CD4-positive, alpha-beta T cell (primary cell): Measurements from ENCODE around the gene GABRR2. TPM values are rescaled to one million over a fixed set of nuclear protein-coding genes. Genes with fewer than 3 reads are reported as not detected.

Experiments
- ATAC-seq: fragments of 200-7000 bp; cut with Tn5 transposase; one replicate; pipeline ENCODE4 v1.10.0; 2022; ENCODE audit warnings: mild to moderate bottlenecking; ENCODE audit not compliant: poor library complexity
- CTCF ChIA-PET: fragments of 350-600 bp; sonication (Branson Sonifier 250); formaldehyde crosslinking; loops from one replicate; lab custom pipeline; 2021; ENCODE audit warnings: antibody characterized with exemption, inconsistent platforms; lab: Charles Lee
- POLR2A ChIA-PET: fragments of 350-600 bp; sonication (Branson Sonifier 250); formaldehyde crosslinking; loops from one replicate; lab custom pipeline; 2021; ENCODE audit warnings: antibody characterized with exemption, inconsistent platforms; lab: Charles Lee
- DNase-seq, 14 experiments: peaks; one replicate each; pipeline ENCODE4 v3.0.0-alpha.2; 2013 to 2020; ENCODE audit warnings: mixed read lengths in 2 of 14
- H3K27ac ChIP-seq, 2 donors: one replicate each; pipeline versions ENCODE4 v1.5.1 to v1.7.0; 2013; ENCODE audit warnings: low read length in 2 of 2, low read depth in 1 of 2, mild to moderate bottlenecking in 1 of 2
- H3K27me3 ChIP-seq, 2 experiments: 1 replicate in 1 of 2; 2 replicates in 1 of 2; pipeline versions ENCODE4 v1.6.1 to v1.7.0; 2013; ENCODE audit warnings: low read length in 2 of 2, control low read depth in 1 of 2, mild to moderate bottlenecking in 1 of 2, moderate library complexity in 1 of 2; ENCODE audit not compliant: insufficient read depth in 2 of 2, control insufficient read depth in 1 of 2
- H3K36me3 ChIP-seq: one replicate; pipeline ENCODE4 v1.6.1; 2013; ENCODE audit warnings: low read length, control low read depth; ENCODE audit not compliant: insufficient read depth
- H3K4me1 ChIP-seq: one replicate; pipeline ENCODE4 v1.6.1; 2013; ENCODE audit warnings: low read length, control low read depth; ENCODE audit not compliant: insufficient read depth
- H3K4me3 ChIP-seq: one replicate; pipeline ENCODE4 v1.5.1; 2013; ENCODE audit warnings: mild to moderate bottlenecking, low read length, moderate library complexity
- H3K9me3 ChIP-seq, 2 experiments: 1 replicate in 1 of 2; 2 replicates in 1 of 2; pipeline versions ENCODE4 v1.6.1 to v1.7.0; 2013; ENCODE audit warnings: low read length in 2 of 2, mild to moderate bottlenecking in 2 of 2, control low read depth in 1 of 2, moderate library complexity in 1 of 2; ENCODE audit not compliant: control insufficient read depth in 1 of 2, insufficient read depth in 1 of 2
- H3K27ac Mint-ChIP-seq: one replicate; pipeline ENCODE4 v1.8.0; 2020; ENCODE audit warnings: mixed read lengths
- H3K27me3 Mint-ChIP-seq: one replicate; pipeline ENCODE4 v1.8.0; 2021; ENCODE audit warnings: mixed read lengths
- H3K36me3 Mint-ChIP-seq: one replicate; pipeline ENCODE4 v1.8.0; 2021; ENCODE audit warnings: low read depth, mixed read lengths
- H3K4me1 Mint-ChIP-seq: one replicate; pipeline ENCODE4 v1.8.0; 2021; ENCODE audit warnings: low read depth, mixed read lengths
- H3K4me3 Mint-ChIP-seq: one replicate; pipeline ENCODE4 v1.8.0; 2020; ENCODE audit warnings: mild to moderate bottlenecking, mixed read lengths
- H3K9me3 Mint-ChIP-seq: one replicate; pipeline ENCODE4 v1.8.0; 2020; ENCODE audit warnings: mixed read lengths
- CTCF ChIP-seq: fragments of 200-600 bp; IDR thresholded peaks from one replicate; pipeline ENCODE4 v1.8.0; 2022; ENCODE audit warnings: antibody characterized with exemption, mild to moderate bottlenecking
- intact Hi-C, 2 experiments: fragments of 100-400 bp; cut with DNase I in 1 of 2; cut with micrococcal nuclease in 1 of 2; formaldehyde crosslinking; loops; one replicate each; pipeline versions ENCODE4 v1.15.1 to v1.9.0; 2023 to 2025; cut with DNase I, micrococcal nuclease
- total RNA-seq, 174 experiments: library from RNA in 2 of 174; stranded (reverse) in 2 of 174; gene quantifications; one replicate each; pipeline ENCODE4 v1.2.3 and lab custom pipeline; 2021 to 2026

GABRR2 gene
- total RNA-seq, 2 experiments from 2014 or later: 0.47 to 0.49 TPM

- CTCF ChIA-PET: interaction anchor here (0.6 kb wide), 1 partner anchor 45 kb away, joined by 4 read pairs; no protein-coding TSS in a partner anchor
- TF ChIP-seq CTCF: no peak
- no peaks in the 10 kb centered on the region for H3K4me1 Mint-ChIP-seq
- Histone ChIP-seq H3K27ac (no peak overlapping the region), H3K9me3 (no peaks in the 10 kb centered on the region), H3K27me3 (peaks cover 0 to 3% of the 10 kb centered on the region in 2 experiments), H3K4me3 (no peak overlapping the region), H3K36me3 (no peaks in the 10 kb centered on the region), H3K4me1 (no peaks in the 10 kb centered on the region)
- intact Hi-C loops: no loop called here
- no peak overlapping the region for H3K27ac Mint-ChIP-seq
- DNase-seq (no peak), ATAC-seq (no peak)
- no peaks in the 10 kb centered on the region for H3K36me3 Mint-ChIP-seq
- H3K27me3 Mint-ChIP-seq: no peaks in the 10 kb centered on the region
- no peak overlapping the region for H3K4me3 Mint-ChIP-seq
- H3K9me3 Mint-ChIP-seq: no peaks in the 10 kb centered on the region
- POLR2A ChIA-PET: no interaction called here
Observed at GRCh38 chr6:89255417-89255816, 59.7 kb downstream of the GABRR2 start.

GRCh38 chr6:89254569-89254968, 60.5 kb downstream of the GABRR2 start:
- Mint-ChIP-seq H3K4me3 (no peak overlapping the region), H3K4me1 (no peaks in the 10 kb centered on the region), H3K36me3 (no peaks in the 10 kb centered on the region), H3K27ac (no peak overlapping the region), H3K9me3 (no peaks in the 10 kb centered on the region), H3K27me3 (no peaks in the 10 kb centered on the region)
- DNase-seq (no peak), ATAC-seq (no peak)
- ChIA-PET CTCF (no interaction called here), POLR2A (no interaction called here)
- H3K36me3 ChIP-seq: no peaks in the 10 kb centered on the region
- peaks cover 0 to 3% of the 10 kb centered on the region in 2 experiments for H3K27me3 ChIP-seq
- H3K27ac ChIP-seq: no peak overlapping the region
- no peaks in the 10 kb centered on the region for H3K9me3 ChIP-seq
- H3K4me3 ChIP-seq: no peak overlapping the region
- intact Hi-C loops: no loop called here
- TF ChIP-seq CTCF: no peak
- H3K4me1 ChIP-seq: no peaks in the 10 kb centered on the region

GRCh38 chr6:89252907-89253306, 62.2 kb downstream of the GABRR2 start:
- Mint-ChIP-seq H3K4me1 (no peaks in the 10 kb centered on the region), H3K4me3 (no peak overlapping the region), H3K9me3 (no peaks in the 10 kb centered on the region), H3K27me3 (no peaks in the 10 kb centered on the region), H3K27ac (no peak overlapping the region), H3K36me3 (no peaks in the 10 kb centered on the region)
- H3K9me3 ChIP-seq: no peaks in the 10 kb centered on the region
- ChIA-PET CTCF (no interaction called here), POLR2A (no interaction called here)
- no peak for TF ChIP-seq CTCF
- DNase-seq: no peak
- no peak overlapping the region for H3K4me3 ChIP-seq
- no peak for ATAC-seq
- H3K4me1 ChIP-seq: no peaks in the 10 kb centered on the region
- intact Hi-C loops: no loop called here
- H3K36me3 ChIP-seq: no peaks in the 10 kb centered on the region
- peaks cover 0 to 3% of the 10 kb centered on the region in 2 experiments for H3K27me3 ChIP-seq
- no peak overlapping the region for H3K27ac ChIP-seq
